HL-60 (cell line): ENCODE measurements around the gene RUFY2.

Experiments
- CTCF ChIP-seq: IDR thresholded peaks from one replicate; pipeline ENCODE4 v1.5.1; 2011; ENCODE audit warnings: low read length, control low read depth, inconsistent platforms; ENCODE audit not compliant: insufficient read depth
- REST ChIP-seq: IDR thresholded peaks from 2 replicates; pipeline ENCODE4 v1.6.1; 2012; ENCODE audit warnings: low read depth; ENCODE audit not compliant: insufficient replicate concordance

GRCh38 chr10:68366600-68366999 lies 40.5 kb downstream of the RUFY2 start:
- TF ChIP-seq CTCF (no peak), REST (no peak)
